HFFc6 (cell line): ENCODE data around the gene C6orf136. TPM values are rescaled to one million over a fixed set of nuclear protein-coding genes. Genes with fewer than 3 reads are reported as not detected.
"Not testable (repeated sequence)": the region's sequence is repeated elsewhere in the genome, so short reads cannot be mapped to it uniquely, and the experiment has no call there.

Experiments
- DNase-seq: peaks from one replicate; pipeline ENCODE4 v3.0.0-alpha.2; 2018
- H3K27ac Mint-ChIP-seq: 2 replicates; pipeline ENCODE4 v1.8.0; 2020; ENCODE audit warnings: mild to moderate bottlenecking, mixed read lengths
- H3K27me3 Mint-ChIP-seq: 2 replicates; pipeline ENCODE4 v1.8.0; 2021; ENCODE audit warnings: mild to moderate bottlenecking, moderate library complexity, mixed read lengths; ENCODE audit not compliant: insufficient read depth
- H3K36me3 Mint-ChIP-seq: 2 replicates; pipeline ENCODE4 v1.8.0; 2021; ENCODE audit warnings: low read depth, mixed read lengths
- H3K4me1 Mint-ChIP-seq: 2 replicates; pipeline ENCODE4 v1.8.0; 2020; ENCODE audit warnings: low read depth, mixed read lengths
- H3K4me3 Mint-ChIP-seq: 2 replicates; pipeline ENCODE4 v1.8.0; 2020; ENCODE audit warnings: mild to moderate bottlenecking, moderate library complexity, mixed read lengths
- H3K9me3 Mint-ChIP-seq: 2 replicates; pipeline ENCODE4 v1.8.0; 2020; ENCODE audit warnings: mild to moderate bottlenecking, mixed read lengths
- CTCF ChIP-seq: fragments of 200-600 bp; sonication (generic); IDR thresholded peaks from 2 replicates; pipeline ENCODE4 v1.5.0; 2021; ENCODE audit warnings: antibody characterized with exemption, mild to moderate bottlenecking
- long read RNA-seq: library from polyadenylated mRNA; unstranded; transcript quantifications from one replicate; pipeline ENCODE4 v2.0.0, GENCODE V29; 2019
- total RNA-seq, 6 experiments: library from RNA; stranded (reverse); fragmentation: NEBNext Ultra II Directional; extraction: Animal tissue kit (Norgen Biotek cat#: 25700); gene quantifications; 2 replicates in 1 of 6; 3 replicates in 5 of 6; pipeline ENCODE4 v1.2.3, GENCODE V29; 2021

The C6orf136 gene
- total RNA-seq: 10 to 100 TPM; 12.0 to 19.2 (median 16.4) TPM
- long read RNA-seq, transcript C6orf136-203 (6 exons, 1,402 nt): major isoform, 7 of 9 reads
- long read RNA-seq, partial matches to known transcripts: 1 of 9 reads
- long read RNA-seq, other reads (novel, unspliced or antisense): 1 of 9 reads

GRCh38 chr6:30646450-30647241 is at the start of gene C6orf136:
C6orf136 (plus strand) TSS chr6:30647133; CDS start chr6:30647232, 99 bp downstream.
- Mint-ChIP-seq H3K4me3 (peak within 1 kb of the TSS; percentile 90), H3K4me1 (peaks cover 20% of the 10 kb centered on the region), H3K9me3 (no peaks in the 10 kb centered on the region), H3K27ac (peak within 1 kb of the TSS; percentile 70), H3K27me3 (no peaks in the 10 kb centered on the region), H3K36me3 (peaks cover 13% of the 10 kb centered on the region)
- TF ChIP-seq CTCF: no peak
- DNase-seq: peak; percentile 87

- Mint-ChIP-seq H3K4me3 (peak overlapping the region; percentile 6; the same call in 1 of the 2 replicates), H3K27me3 (peaks cover 12% of the 10 kb centered on the region), H3K27ac (peak overlapping the region; percentile 60), H3K36me3 (peaks cover 13% of the 10 kb centered on the region)
- TF ChIP-seq CTCF: peak; percentile 88
- not testable (repeated sequence) for H3K4me1 Mint-ChIP-seq, H3K9me3 Mint-ChIP-seq
- peak; percentile 85 for DNase-seq
Observed at GRCh38 chr6:30597315-30598144, 49.4 kb upstream of the C6orf136 start.

- TF ChIP-seq CTCF: no peak
- no peak overlapping the region for H3K4me3 Mint-ChIP-seq
- peaks cover 26% of the 10 kb centered on the region for H3K36me3 Mint-ChIP-seq
- H3K27me3 Mint-ChIP-seq: peaks cover 12% of the 10 kb centered on the region
- H3K9me3 Mint-ChIP-seq: no peaks in the 10 kb centered on the region
- DNase-seq: no peak
- H3K4me1 Mint-ChIP-seq: no peaks in the 10 kb centered on the region
- H3K27ac Mint-ChIP-seq: no peak overlapping the region; the same call in 1 of the 2 replicates
Observed at GRCh38 chr6:30598912-30599624, 47.9 kb upstream of the C6orf136 start.

GRCh38 chr6:30599625-30600324 is 47.2 kb upstream of the C6orf136 start:
- no peak overlapping the region for H3K4me3 Mint-ChIP-seq

More at GRCh38 chr6:30599625-30600324, 47.2 kb upstream of the C6orf136 start:
- Mint-ChIP-seq H3K36me3 (peaks cover 31% of the 10 kb centered on the region), H3K4me1 (no peaks in the 10 kb centered on the region), H3K27me3 (peaks cover 12% of the 10 kb centered on the region), H3K27ac (peak overlapping the region; percentile 37; the same call in 1 of the 2 replicates), H3K9me3 (no peaks in the 10 kb centered on the region)
- no peak for DNase-seq
- no peak for TF ChIP-seq CTCF
